PC-9 (cell line): Measurements from ENCODE around the gene SESN3. TPM values are rescaled to one million over a fixed set of nuclear protein-coding genes. Genes with fewer than 3 reads are reported as not detected.

ENCODE experiments used
- BruUV-seq: library from RNA; stranded (reverse); fragments of 400-500 nt; replicated peaks from 2 replicates; lab custom pipeline; 2021; lab: Mats Ljungman, UMichigan
- CTCF ChIA-PET: fragments of 300-600 bp; sonication (Branson Sonifier 250); formaldehyde crosslinking; loops from one replicate; lab custom pipeline; 2022; ENCODE audit warnings: antibody characterized with exemption; lab: Charles Lee
- POLR2A ChIA-PET: fragments of 300-600 bp; sonication (Branson Sonifier 250); formaldehyde crosslinking; loops from one replicate; lab custom pipeline; 2022; ENCODE audit warnings: antibody characterized with exemption; ENCODE audit not compliant: unreplicated experiment; lab: Charles Lee
- DNase-seq, 2 experiments: peaks; one replicate each; pipeline versions ENCODE4 v3.0.0 to v3.0.0-alpha.2; 2015 to 2022; ENCODE audit warnings: mixed read lengths in 1 of 2
- H2AFZ ChIP-seq: fragments of 200-600 bp; sonication (generic); 2 replicates; pipeline ENCODE4 v1.8.1; 2017; ENCODE audit warnings: antibody characterized with exemption
- H3F3A ChIP-seq: fragments of 200-600 bp; sonication (generic); 2 replicates; pipeline ENCODE4 v1.8.1; 2017; ENCODE audit warnings: antibody characterized with exemption, mild to moderate bottlenecking, low read depth; ENCODE audit not compliant: insufficient read depth
- H3K27ac ChIP-seq: fragments of 200-600 bp; sonication (generic); 2 replicates; pipeline ENCODE4 v1.6.1; 2016; ENCODE audit warnings: mixed run types
- H3K27me3 ChIP-seq: fragments of 200-600 bp; sonication (generic); 2 replicates; pipeline ENCODE4 v1.6.1; 2016; ENCODE audit warnings: low read depth, mixed run types; ENCODE audit not compliant: insufficient read depth
- H3K36me3 ChIP-seq: fragments of 200-600 bp; sonication (generic); 2 replicates; pipeline ENCODE4 v1.6.1; 2016; ENCODE audit warnings: low read depth, mixed run types
- H3K4me1 ChIP-seq: fragments of 200-600 bp; sonication (generic); replicated peaks from 2 replicates; pipeline ENCODE4 v1.6.1; 2016; ENCODE audit warnings: mixed run types; ENCODE audit not compliant: insufficient read depth
- H3K4me2 ChIP-seq: fragments of 200-600 bp; sonication (generic); 2 replicates; pipeline ENCODE4 v1.6.1; 2017; ENCODE audit warnings: mixed run types
- H3K4me3 ChIP-seq: fragments of 200-600 bp; sonication (generic); 2 replicates; pipeline ENCODE4 v1.6.1; 2016; ENCODE audit warnings: mixed run types
- H3K79me2 ChIP-seq: fragments of 200-600 bp; sonication (generic); 2 replicates; pipeline ENCODE4 v1.6.1; 2017; ENCODE audit warnings: low read depth, mixed run types
- H3K9me2 ChIP-seq: fragments of 200-600 bp; sonication (generic); 2 replicates; pipeline ENCODE4 v1.8.1; 2017; ENCODE audit warnings: mild to moderate bottlenecking; ENCODE audit not compliant: insufficient read depth
- H3K9me3 ChIP-seq: fragments of 200-600 bp; sonication (generic); 2 replicates; pipeline ENCODE4 v1.8.1; 2016; ENCODE audit warnings: low read depth; ENCODE audit not compliant: insufficient read depth
- H4K20me1 ChIP-seq: fragments of 200-600 bp; sonication (generic); 2 replicates; pipeline ENCODE4 v1.8.1; 2017; ENCODE audit not compliant: insufficient read depth
- EZH2 ChIP-seq: fragments of 200-600 bp; sonication (generic); IDR thresholded peaks from 2 replicates; pipeline ENCODE4 v1.8.0; 2017; ENCODE audit warnings: antibody characterized with exemption, low read depth
- intact Hi-C: fragments of 100-400 bp; cut with micrococcal nuclease; formaldehyde crosslinking; loops from one replicate; pipeline ENCODE4 v1.10.0; 2022; ENCODE audit not compliant: unreplicated experiment
- total RNA-seq: library from RNA; stranded (reverse); gene quantifications from 2 replicates; pipeline ENCODE4 v1.2.3, GENCODE V29; 2021
- TF ChIP-seq, protein P1 (sequence below): fragments of 200-600 bp; sonication (generic); conservative IDR thresholded peaks from 2 replicates; pipeline ENCODE4 v1.6.1; 2017; ENCODE audit warnings: mixed run types, antibody characterized with exemption, mild to moderate bottlenecking, moderate library complexity

The SESN3 gene
- total RNA-seq, 1 experiment from 2014 or later = 0.85 TPM

DNA sequence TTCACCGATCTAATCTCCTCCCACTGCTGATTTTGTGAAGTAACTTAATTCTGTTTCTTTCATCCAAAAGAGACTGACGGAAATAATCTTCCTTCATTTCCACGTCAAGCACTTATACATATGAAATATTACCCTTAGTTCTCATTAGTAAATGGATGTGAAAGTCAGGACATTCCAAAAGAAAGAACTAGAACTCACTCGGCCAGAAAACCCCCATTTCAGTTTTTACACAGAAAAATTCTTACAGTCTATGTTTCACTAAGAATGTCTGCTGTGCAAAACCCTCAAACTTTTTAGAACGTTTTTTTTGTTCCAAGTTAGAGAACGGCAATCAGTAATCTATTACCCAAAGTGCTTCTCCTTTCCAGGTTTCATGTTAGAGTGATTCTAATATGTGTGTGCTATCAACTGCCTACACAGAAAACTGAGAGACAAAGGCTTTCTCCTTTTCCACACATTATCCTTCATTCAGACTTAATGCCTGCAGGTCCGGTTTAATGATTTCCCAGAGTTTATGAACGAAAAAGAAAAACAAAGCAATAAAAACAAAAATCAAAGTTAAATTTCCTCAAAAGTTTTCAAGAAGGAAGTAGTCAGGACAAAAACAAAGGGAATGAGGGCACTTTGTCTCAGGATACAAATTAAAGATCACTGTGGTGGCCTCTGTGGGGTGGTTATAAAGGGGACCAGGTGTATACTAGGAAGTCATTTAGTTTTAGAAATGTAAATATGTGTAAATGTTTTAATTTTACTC, 11.3 kb upstream of the SESN3 start:
- no peaks in the 10 kb centered on the region for H3F3A ChIP-seq
- H3K27me3 ChIP-seq = no peaks in the 10 kb centered on the region
- H3K4me1 ChIP-seq = no peaks in the 10 kb centered on the region
- no peak overlapping the region for H3K4me2 ChIP-seq
- TF ChIP-seq, protein P1, sequence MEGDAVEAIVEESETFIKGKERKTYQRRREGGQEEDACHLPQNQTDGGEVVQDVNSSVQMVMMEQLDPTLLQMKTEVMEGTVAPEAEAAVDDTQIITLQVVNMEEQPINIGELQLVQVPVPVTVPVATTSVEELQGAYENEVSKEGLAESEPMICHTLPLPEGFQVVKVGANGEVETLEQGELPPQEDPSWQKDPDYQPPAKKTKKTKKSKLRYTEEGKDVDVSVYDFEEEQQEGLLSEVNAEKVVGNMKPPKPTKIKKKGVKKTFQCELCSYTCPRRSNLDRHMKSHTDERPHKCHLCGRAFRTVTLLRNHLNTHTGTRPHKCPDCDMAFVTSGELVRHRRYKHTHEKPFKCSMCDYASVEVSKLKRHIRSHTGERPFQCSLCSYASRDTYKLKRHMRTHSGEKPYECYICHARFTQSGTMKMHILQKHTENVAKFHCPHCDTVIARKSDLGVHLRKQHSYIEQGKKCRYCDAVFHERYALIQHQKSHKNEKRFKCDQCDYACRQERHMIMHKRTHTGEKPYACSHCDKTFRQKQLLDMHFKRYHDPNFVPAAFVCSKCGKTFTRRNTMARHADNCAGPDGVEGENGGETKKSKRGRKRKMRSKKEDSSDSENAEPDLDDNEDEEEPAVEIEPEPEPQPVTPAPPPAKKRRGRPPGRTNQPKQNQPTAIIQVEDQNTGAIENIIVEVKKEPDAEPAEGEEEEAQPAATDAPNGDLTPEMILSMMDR = no peak
- no peak for TF ChIP-seq EZH2
- H3K27ac ChIP-seq = no peak overlapping the region
- no peaks in the 10 kb centered on the region for H3K36me3 ChIP-seq
- H2AFZ ChIP-seq = no peak overlapping the region
- no peaks in the 10 kb centered on the region for H3K79me2 ChIP-seq
- DNase-seq = no peak
- H3K4me3 ChIP-seq = no peak overlapping the region
- no peaks in the 10 kb centered on the region for H3K9me2 ChIP-seq
- no peaks in the 10 kb centered on the region for H4K20me1 ChIP-seq
- CTCF ChIA-PET = no interaction called here
- no peaks in the 10 kb centered on the region for H3K9me3 ChIP-seq
- intact Hi-C loops = no loop called here
- POLR2A ChIA-PET = no interaction called here
- BruUV-seq = no TSS peak

DNA sequence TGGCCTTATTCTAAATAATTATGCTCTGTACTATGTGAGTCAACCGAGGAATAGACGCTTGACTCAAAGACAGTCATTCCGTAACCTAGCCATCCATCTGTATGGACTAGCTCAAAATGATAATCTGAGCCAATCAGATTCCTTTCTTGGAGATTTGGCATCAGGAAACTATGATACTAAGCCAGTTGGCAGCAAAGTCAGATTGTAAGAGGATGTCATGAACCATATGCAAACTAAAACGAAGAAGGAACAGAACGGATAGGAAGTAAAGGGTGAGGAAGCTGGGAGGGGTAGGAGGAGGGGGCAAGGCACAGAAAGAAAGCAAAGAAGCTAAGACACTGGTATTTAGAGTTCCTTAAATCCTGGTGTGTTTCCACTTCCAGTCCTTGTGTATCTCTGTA, 10.7 kb upstream of the SESN3 start:
- Histone ChIP-seq H3K27ac (no peak overlapping the region), H3K79me2 (no peaks in the 10 kb centered on the region), H2AFZ (no peak overlapping the region), H3K9me2 (no peaks in the 10 kb centered on the region), H3K4me1 (no peaks in the 10 kb centered on the region), H3K4me3 (no peak overlapping the region), H3K4me2 (no peak overlapping the region), H3K9me3 (no peaks in the 10 kb centered on the region), H3K36me3 (no peaks in the 10 kb centered on the region), H3F3A (no peaks in the 10 kb centered on the region), H4K20me1 (no peaks in the 10 kb centered on the region), H3K27me3 (no peaks in the 10 kb centered on the region)
- no peak for DNase-seq
- intact Hi-C loops = no loop called here
- TF ChIP-seq, protein P1 = no peak
- TF ChIP-seq EZH2 = no peak
- no TSS peak for BruUV-seq
- ChIA-PET CTCF (no interaction called here), POLR2A (no interaction called here)

DNA sequence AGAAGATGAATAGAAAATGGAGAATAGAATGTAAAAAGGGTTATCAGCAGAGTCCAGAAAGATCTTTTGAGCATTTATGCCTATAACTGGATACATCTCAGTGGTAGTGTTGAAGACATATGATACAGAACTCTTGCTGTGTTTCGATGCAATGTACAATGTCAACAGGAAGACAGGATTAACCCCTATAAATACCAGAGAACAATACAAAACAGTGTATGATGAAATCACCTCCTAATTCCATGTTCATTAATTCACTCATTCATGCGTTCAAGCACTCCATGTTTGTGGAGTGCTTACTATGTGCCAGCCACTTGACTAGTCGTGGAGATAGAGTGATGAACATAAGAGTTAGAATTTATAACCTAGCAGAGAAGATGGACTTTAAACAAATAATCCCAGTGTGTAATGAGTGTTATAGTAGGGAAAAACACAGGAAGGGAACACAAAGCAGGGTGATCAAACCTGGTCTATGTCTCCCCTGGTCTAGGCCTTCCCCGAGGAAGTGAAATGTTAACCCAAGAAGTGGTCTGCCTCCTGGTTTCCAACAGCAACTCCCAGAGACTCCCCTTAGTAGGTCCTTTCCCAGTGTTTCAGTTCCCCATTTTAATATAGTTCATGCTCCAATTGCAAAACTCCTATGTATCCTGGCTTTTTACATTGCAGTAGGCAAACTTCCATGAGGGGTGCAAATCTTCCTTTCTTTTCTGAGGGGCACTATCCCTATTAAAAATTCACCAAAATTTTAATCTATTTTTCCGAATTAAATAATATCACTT, 9.1 kb upstream of the SESN3 start:
- Histone ChIP-seq H3K9me2 (no peaks in the 10 kb centered on the region), H3K4me3 (no peak overlapping the region), H3F3A (no peaks in the 10 kb centered on the region), H3K27me3 (no peaks in the 10 kb centered on the region), H2AFZ (no peak overlapping the region), H3K79me2 (no peaks in the 10 kb centered on the region), H4K20me1 (no peaks in the 10 kb centered on the region), H3K9me3 (no peaks in the 10 kb centered on the region), H3K27ac (no peak overlapping the region), H3K4me2 (no peak overlapping the region), H3K4me1 (no peaks in the 10 kb centered on the region), H3K36me3 (no peaks in the 10 kb centered on the region)
- no peak for DNase-seq
- intact Hi-C loops = no loop called here
- TF ChIP-seq EZH2 = no peak
- TF ChIP-seq, protein P1 = no peak
- CTCF ChIA-PET = no interaction called here
- POLR2A ChIA-PET = no interaction called here
- BruUV-seq = no TSS peak
